Measurements from ENCODE around the gene GADD45B. TPM values are rescaled to one million over a fixed set of nuclear protein-coding genes. Genes with fewer than 3 reads are reported as not detected.

Gene GADD45B
- total RNA-seq, 1 experiment from 2014 or later, result 16.2 TPM

DNA sequence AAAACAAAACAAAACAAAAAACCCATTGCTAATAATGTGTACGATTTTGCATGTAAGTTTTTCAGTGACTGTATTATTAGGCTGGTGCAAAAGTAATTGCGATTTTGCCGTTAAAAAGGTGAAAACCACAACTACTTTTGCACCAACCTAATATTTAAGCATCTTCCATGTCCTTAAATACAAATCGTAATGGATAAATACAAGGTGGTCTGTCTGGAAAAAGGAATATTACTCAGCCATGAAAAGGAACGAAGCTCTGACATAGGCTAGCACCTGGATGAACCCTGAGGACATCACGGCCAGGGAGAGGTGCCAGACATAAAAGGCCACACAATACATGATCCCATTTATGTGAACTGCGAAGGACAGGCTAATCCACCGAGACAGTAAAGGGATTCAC is 33.2 kb downstream of the GADD45B start:
- Mint-ChIP-seq H3K27ac (no peak overlapping the region), H3K27me3 (ENCODE audit: low read depth) (peaks cover 2% of the 10 kb centered on the region; the same call in 1 of the 2 replicates), H3K36me3 (ENCODE audit: insufficient read depth in 1 of 3, low read depth in 3 of 3) (peaks cover 0 to 3% (median 0%) of the 10 kb centered on the region in 3 experiments; a peak in 2 of 7 replicates), H3K9me3 (peaks cover 0 to 3% of the 10 kb centered on the region in 2 experiments; a peak in 2 of 5 replicates), H3K4me3 (no peak overlapping the region), H3K4me1 (peaks cover 4 to 10% of the 10 kb centered on the region in 2 experiments; a peak in 2 of 4 replicates)
- H3K27ac ChIP-seq (ENCODE audit: insufficient read length, low read depth, low read length), result no peak overlapping the region
- no peak overlapping the region for H2BK15ac ChIP-seq (ENCODE audit: low read depth, low read length)
- no peaks in the 10 kb centered on the region for H4K20me1 ChIP-seq (ENCODE audit: control insufficient read depth, insufficient read depth, insufficient read length)
- DNase-seq, result no peak
- no peaks in the 10 kb centered on the region for H3K23me2 ChIP-seq (ENCODE audit: insufficient read length, low read depth, low read length, poor library complexity, severe bottlenecking)
- H2BK20ac ChIP-seq (ENCODE audit: low read depth, low read length, poor library complexity, severe bottlenecking), result no peak overlapping the region
- no peak overlapping the region for H3T11ph ChIP-seq (ENCODE audit: low read length)
- no peaks in the 10 kb centered on the region; the same call in 1 of the 2 replicates for H3K4me1 ChIP-seq (ENCODE audit: insufficient read depth, low read length)
- no peak overlapping the region for H4K5ac ChIP-seq (ENCODE audit: insufficient read length, low read depth, low read length)
- H3K23ac ChIP-seq (ENCODE audit: insufficient read length, low read depth, low read length), result no peak overlapping the region
- H3K18ac ChIP-seq (ENCODE audit: insufficient read length, low read depth, low read length), result no peak overlapping the region
- no peak overlapping the region for H3K4me2 ChIP-seq (ENCODE audit: insufficient read depth, insufficient read length, low read length)
- H3K56ac ChIP-seq (ENCODE audit: insufficient read length, low read depth, low read length), result no peak overlapping the region
- no peak overlapping the region for H4K8ac ChIP-seq (replicated peaks; ENCODE audit: insufficient read length, low read depth, low read length)
- no peak overlapping the region for H2BK5ac ChIP-seq (ENCODE audit: insufficient read length, low read length)
- H3K9me3 ChIP-seq (ENCODE audit: control insufficient read depth, low read depth, low read length), result no peaks in the 10 kb centered on the region
- WGBS (ENCODE audit: extremely low coverage, insufficient read length, low lambda C conversion rate), result no CpG with 5 or more reads among the region's 8 CpGs
- no peak overlapping the region for H2AFZ ChIP-seq (ENCODE audit: low read length)
- no peak overlapping the region for H3K4ac ChIP-seq (ENCODE audit: low read depth, low read length)
- no peak overlapping the region for H3K9ac ChIP-seq (ENCODE audit: extremely low read depth, insufficient read length, low read length)
- H2BK120ac ChIP-seq (ENCODE audit: low read depth, low read length, poor library complexity, severe bottlenecking), result no peak overlapping the region
- no peak overlapping the region for H4K91ac ChIP-seq (ENCODE audit: insufficient read length, low read depth, low read length)
- H3K79me2 ChIP-seq (ENCODE audit: insufficient read depth, low read length), result no peaks in the 10 kb centered on the region
- no peaks in the 10 kb centered on the region for H3K79me1 ChIP-seq (ENCODE audit: insufficient read depth, low read depth, low read length, poor library complexity, severe bottlenecking)
- TF ChIP-seq, protein P1, sequence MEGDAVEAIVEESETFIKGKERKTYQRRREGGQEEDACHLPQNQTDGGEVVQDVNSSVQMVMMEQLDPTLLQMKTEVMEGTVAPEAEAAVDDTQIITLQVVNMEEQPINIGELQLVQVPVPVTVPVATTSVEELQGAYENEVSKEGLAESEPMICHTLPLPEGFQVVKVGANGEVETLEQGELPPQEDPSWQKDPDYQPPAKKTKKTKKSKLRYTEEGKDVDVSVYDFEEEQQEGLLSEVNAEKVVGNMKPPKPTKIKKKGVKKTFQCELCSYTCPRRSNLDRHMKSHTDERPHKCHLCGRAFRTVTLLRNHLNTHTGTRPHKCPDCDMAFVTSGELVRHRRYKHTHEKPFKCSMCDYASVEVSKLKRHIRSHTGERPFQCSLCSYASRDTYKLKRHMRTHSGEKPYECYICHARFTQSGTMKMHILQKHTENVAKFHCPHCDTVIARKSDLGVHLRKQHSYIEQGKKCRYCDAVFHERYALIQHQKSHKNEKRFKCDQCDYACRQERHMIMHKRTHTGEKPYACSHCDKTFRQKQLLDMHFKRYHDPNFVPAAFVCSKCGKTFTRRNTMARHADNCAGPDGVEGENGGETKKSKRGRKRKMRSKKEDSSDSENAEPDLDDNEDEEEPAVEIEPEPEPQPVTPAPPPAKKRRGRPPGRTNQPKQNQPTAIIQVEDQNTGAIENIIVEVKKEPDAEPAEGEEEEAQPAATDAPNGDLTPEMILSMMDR (conservative IDR thresholded peaks at IDR 0.05), result no peak
- no peak overlapping the region for H2BK12ac ChIP-seq (ENCODE audit: insufficient read length, low read depth, low read length)
- H2AK5ac ChIP-seq (ENCODE audit: insufficient read length, low read length), result no peak overlapping the region
- no peak overlapping the region for H3K14ac ChIP-seq (ENCODE audit: insufficient read depth, low read length)
- H3K27me3 ChIP-seq (ENCODE audit: insufficient read depth, low read length), result no peaks in the 10 kb centered on the region

Measured in H9 (cell line).